OCI-LY3 (cell line): Measurements from ENCODE around the gene MOCS3.

Source experiments
- H2AFZ ChIP-seq: fragments of 200-600, 300-600 bp; shearing (Covaris generic); 2 replicates; pipeline ENCODE4 v1.6.0; 2014; ENCODE audit warnings: antibody characterized with exemption, low read depth, low read length
- H3K27ac ChIP-seq: fragments of 200-600, 300-600 bp; sonication (generic); 2 replicates; pipeline ENCODE4 v1.5.1; 2014; ENCODE audit warnings: mild to moderate bottlenecking, low read length, moderate library complexity, mixed read lengths
- H3K27me3 ChIP-seq: fragments of 200-600, 300-600 bp; sonication (generic); 2 replicates; pipeline ENCODE4 v1.6.1; 2014; ENCODE audit warnings: low read depth, low read length, mixed read lengths
- H3K36me3 ChIP-seq: fragments of 200-600, 300-600 bp; sonication (generic); replicated peaks from 2 replicates; pipeline ENCODE3; 2014; ENCODE audit warnings: low read depth, low read length, mixed read lengths
- H3K4me1 ChIP-seq: fragments of 300-600, 200-600 bp; sonication (generic); 2 replicates; pipeline ENCODE4 v1.6.1; 2014; ENCODE audit warnings: low read length, mixed read lengths
- H3K4me2 ChIP-seq: fragments of 200-600, 300-600 bp; sonication (generic); 2 replicates; pipeline ENCODE4 v1.6.1; 2014; ENCODE audit warnings: low read length, mixed read lengths
- H3K4me3 ChIP-seq: fragments of 300-600, 200-600 bp; sonication (generic); 2 replicates; pipeline ENCODE4 v1.5.1; 2014; ENCODE audit warnings: antibody characterized with exemption, mild to moderate bottlenecking, low read length, moderate library complexity
- H3K79me2 ChIP-seq: fragments of 300-600, 200-600 bp; shearing (Covaris generic); 2 replicates; pipeline ENCODE4 v1.6.1; 2014; ENCODE audit warnings: mild to moderate bottlenecking, low read length, mixed read lengths
- H3K9ac ChIP-seq: fragments of 300-600, 200-600 bp; shearing (Covaris generic); 2 replicates; pipeline ENCODE4 v1.6.0; 2014; ENCODE audit warnings: mild to moderate bottlenecking, low read length, moderate library complexity
- H3K9me3 ChIP-seq: fragments of 200-600, 300-600 bp; shearing (Covaris generic); 2 replicates; pipeline ENCODE4 v1.6.1; 2014; ENCODE audit warnings: low read length, mixed read lengths; ENCODE audit not compliant: insufficient read depth
- H4K20me1 ChIP-seq: fragments of 200-600, 300-600 bp; sonication (generic); 2 replicates; pipeline ENCODE4 v1.6.1; 2016; ENCODE audit warnings: low read length, mixed read lengths; ENCODE audit not compliant: insufficient read depth
- EZH2phosphoT487 ChIP-seq: fragments of 200-600 bp; shearing (Covaris generic); IDR thresholded peaks from 2 replicates; pipeline ENCODE4 v1.6.1; 2018; ENCODE audit warnings: antibody characterized with exemption, mixed run types, low read depth
- TF ChIP-seq, protein P1 (sequence below): fragments of 200-600, 300-600 bp; sonication (generic); IDR thresholded peaks from 2 replicates; pipeline ENCODE4 v1.5.1; 2014; ENCODE audit warnings: antibody characterized with exemption, low read length, low read depth

MOCS3 gene

DNA sequence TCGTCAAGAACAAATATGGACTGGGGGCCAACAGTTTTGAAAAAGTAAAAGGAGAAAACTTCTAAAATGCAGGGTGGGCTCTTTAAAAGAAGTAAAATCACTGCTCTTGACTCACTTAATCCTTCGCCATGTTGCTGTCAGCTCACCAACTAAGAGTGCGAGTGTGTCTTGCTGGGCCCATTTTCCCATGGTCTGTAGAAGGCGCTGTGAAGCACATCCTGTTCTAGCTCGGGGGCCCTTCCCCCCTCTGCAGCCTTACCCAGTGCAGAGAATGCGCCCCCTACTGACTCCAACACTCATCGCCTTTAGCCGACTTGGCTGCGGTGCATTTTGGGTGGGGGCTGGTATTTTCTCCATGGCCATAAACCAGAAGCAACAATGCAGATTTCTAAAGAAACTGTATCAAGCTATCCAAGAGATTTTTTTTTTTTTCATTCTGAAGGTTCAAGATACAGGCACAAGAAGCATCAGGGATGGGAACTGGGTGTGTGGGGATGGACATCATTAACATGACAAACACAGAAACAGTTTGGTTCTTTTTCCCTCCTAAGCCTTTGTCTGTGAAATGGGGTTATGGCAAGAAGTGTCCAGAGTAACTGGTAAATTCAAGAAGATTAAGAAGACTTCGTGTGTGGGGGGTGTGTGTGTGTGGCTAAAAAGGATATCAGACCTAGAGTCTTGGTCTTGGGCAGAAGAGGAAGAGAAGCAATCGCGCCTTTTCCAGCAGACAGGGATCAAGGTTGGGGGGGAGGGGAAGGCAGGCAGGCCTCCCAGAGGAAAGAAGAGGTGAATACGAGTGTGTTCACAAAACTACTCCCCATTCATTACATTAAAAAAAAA lies 29.1 kb upstream of the MOCS3 start:
- peaks cover 24% of the 10 kb centered on the region for H3K4me1 ChIP-seq
- peaks cover 40% of the 10 kb centered on the region for H4K20me1 ChIP-seq
- peak overlapping the region; percentile 86 for H3K4me2 ChIP-seq
- peak overlapping the region; percentile 81 for H3K27ac ChIP-seq
- H3K9ac ChIP-seq: peak overlapping the region; percentile 97
- no peaks in the 10 kb centered on the region for H3K9me3 ChIP-seq
- H2AFZ ChIP-seq: no peak overlapping the region
- H3K4me3 ChIP-seq: peak overlapping the region; percentile 78
- TF ChIP-seq, protein P1, sequence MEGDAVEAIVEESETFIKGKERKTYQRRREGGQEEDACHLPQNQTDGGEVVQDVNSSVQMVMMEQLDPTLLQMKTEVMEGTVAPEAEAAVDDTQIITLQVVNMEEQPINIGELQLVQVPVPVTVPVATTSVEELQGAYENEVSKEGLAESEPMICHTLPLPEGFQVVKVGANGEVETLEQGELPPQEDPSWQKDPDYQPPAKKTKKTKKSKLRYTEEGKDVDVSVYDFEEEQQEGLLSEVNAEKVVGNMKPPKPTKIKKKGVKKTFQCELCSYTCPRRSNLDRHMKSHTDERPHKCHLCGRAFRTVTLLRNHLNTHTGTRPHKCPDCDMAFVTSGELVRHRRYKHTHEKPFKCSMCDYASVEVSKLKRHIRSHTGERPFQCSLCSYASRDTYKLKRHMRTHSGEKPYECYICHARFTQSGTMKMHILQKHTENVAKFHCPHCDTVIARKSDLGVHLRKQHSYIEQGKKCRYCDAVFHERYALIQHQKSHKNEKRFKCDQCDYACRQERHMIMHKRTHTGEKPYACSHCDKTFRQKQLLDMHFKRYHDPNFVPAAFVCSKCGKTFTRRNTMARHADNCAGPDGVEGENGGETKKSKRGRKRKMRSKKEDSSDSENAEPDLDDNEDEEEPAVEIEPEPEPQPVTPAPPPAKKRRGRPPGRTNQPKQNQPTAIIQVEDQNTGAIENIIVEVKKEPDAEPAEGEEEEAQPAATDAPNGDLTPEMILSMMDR: peak; percentile 100
- no peak for TF ChIP-seq EZH2phosphoT487
- peaks cover 65% of the 10 kb centered on the region for H3K79me2 ChIP-seq
- H3K36me3 ChIP-seq: peaks cover 66% of the 10 kb centered on the region
- H3K27me3 ChIP-seq: no peaks in the 10 kb centered on the region

- Histone ChIP-seq H3K4me1 (peaks cover 24% of the 10 kb centered on the region), H3K27ac (peak overlapping the region; percentile 81), H3K9ac (peak overlapping the region; percentile 97), H3K36me3 (peaks cover 63% of the 10 kb centered on the region), H3K4me3 (peak overlapping the region; percentile 78), H3K9me3 (no peaks in the 10 kb centered on the region), H3K27me3 (no peaks in the 10 kb centered on the region), H3K4me2 (peak overlapping the region; percentile 86), H3K79me2 (peaks cover 56% of the 10 kb centered on the region), H4K20me1 (peaks cover 32% of the 10 kb centered on the region), H2AFZ (no peak overlapping the region)
- no peak for TF ChIP-seq EZH2phosphoT487
- TF ChIP-seq, protein P1: no peak
Observed at GRCh38 chr20:50930139-50930975, 28.3 kb upstream of the MOCS3 start.

GRCh38 chr20:50930976-50931305 lies 27.7 kb upstream of the MOCS3 start:
- H3K4me1 ChIP-seq: peaks cover 24% of the 10 kb centered on the region
- H3K79me2 ChIP-seq: peaks cover 50% of the 10 kb centered on the region
- no peak overlapping the region for H2AFZ ChIP-seq
- TF ChIP-seq, protein P1: no peak
- TF ChIP-seq EZH2phosphoT487: no peak
- peak overlapping the region; percentile 74 for H3K4me3 ChIP-seq
- peak overlapping the region; percentile 73 for H3K27ac ChIP-seq
- H3K9ac ChIP-seq: peak overlapping the region; percentile 62
- H3K4me2 ChIP-seq: peak overlapping the region; percentile 75; the same call in 1 of the 2 replicates
- no peaks in the 10 kb centered on the region for H3K27me3 ChIP-seq
- H4K20me1 ChIP-seq: peaks cover 26% of the 10 kb centered on the region
- peaks cover 64% of the 10 kb centered on the region for H3K36me3 ChIP-seq
- no peaks in the 10 kb centered on the region for H3K9me3 ChIP-seq
